Thyroid gland (tissue), 4 donors: ENCODE results near the gene CTIF. TPM values are rescaled to one million over a fixed set of nuclear protein-coding genes. Genes with fewer than 3 reads are reported as not detected.

Experiments used
- DNase-seq, 2 donors: peaks; one replicate each; pipeline ENCODE4 v3.0.0-alpha.2; 2019
- H3K27ac ChIP-seq, 3 donors: fragments of 200-600 bp; sonication (generic); 1 replicate in 2 of 3; 2 replicates in 1 of 3; pipeline ENCODE4 v1.5.1; 2016 to 2019; ENCODE audit warnings: mild to moderate bottlenecking in 1 of 3, moderate library complexity in 1 of 3
- H3K27me3 ChIP-seq: fragments of 200-600 bp; sonication (generic); one replicate; pipeline ENCODE4 v1.5.1; 2019
- H3K36me3 ChIP-seq, 2 donors: fragments of 200-600 bp; sonication (generic); one replicate each; pipeline ENCODE4 v1.5.1; 2016 to 2019
- H3K4me1 ChIP-seq, 2 donors: fragments of 200-600 bp; sonication (generic); one replicate each; pipeline ENCODE4 v1.5.1; 2017 to 2019
- H3K4me3 ChIP-seq, 3 donors: fragments of 200-600 bp; sonication (generic); replicated peaks in 1 of 3; 1 replicate in 2 of 3; 2 replicates in 1 of 3; pipeline ENCODE4 v1.5.1; 2016; ENCODE audit warnings: mild to moderate bottlenecking in 1 of 3
- H3K9me3 ChIP-seq: fragments of 200-600 bp; sonication (generic); one replicate; pipeline ENCODE4 v1.5.1; 2017
- CTCF ChIP-seq, 6 experiments: fragments of 200-600 bp in 3 of 6; fragments of 450-650 bp in 3 of 6; sonication (generic) in 3 of 6; IDR thresholded peaks; one replicate each; pipeline ENCODE4 v1.5.1; 2016 to 2019; ENCODE audit warnings: antibody characterized with exemption in 6 of 6, mild to moderate bottlenecking in 2 of 6, inconsistent platforms in 1 of 6, moderate library complexity in 1 of 6
- POLR2A ChIP-seq, 2 donors: fragments of 450-650 bp; IDR thresholded peaks; one replicate each; pipeline ENCODE4 v1.6.1; 2017; ENCODE audit warnings: antibody characterized with exemption in 2 of 2, mild to moderate bottlenecking in 2 of 2, moderate library complexity in 1 of 2
- WGBS, 2 donors: methylation state at CpG; one replicate each; pipeline ENCODE4 v1.1.5; 2017; 5-methylcytosine and 5-hydroxymethylcytosine counted together
- intact Hi-C: fragments of 100-400 bp; cut with DNase I; formaldehyde crosslinking; loops from one replicate; pipeline ENCODE4 v1.15.1; 2023
- total RNA-seq, 4 donors: library from RNA; depleted of rRNA; stranded (reverse); fragments of >200 nt; gene quantifications; one replicate each; pipeline ENCODE4 v1.2.3, GENCODE V29; 2016

CTIF gene
- total RNA-seq, 4 donors from 2014 or later: 18.7 to 29.8 (median 23.6) TPM

DNA sequence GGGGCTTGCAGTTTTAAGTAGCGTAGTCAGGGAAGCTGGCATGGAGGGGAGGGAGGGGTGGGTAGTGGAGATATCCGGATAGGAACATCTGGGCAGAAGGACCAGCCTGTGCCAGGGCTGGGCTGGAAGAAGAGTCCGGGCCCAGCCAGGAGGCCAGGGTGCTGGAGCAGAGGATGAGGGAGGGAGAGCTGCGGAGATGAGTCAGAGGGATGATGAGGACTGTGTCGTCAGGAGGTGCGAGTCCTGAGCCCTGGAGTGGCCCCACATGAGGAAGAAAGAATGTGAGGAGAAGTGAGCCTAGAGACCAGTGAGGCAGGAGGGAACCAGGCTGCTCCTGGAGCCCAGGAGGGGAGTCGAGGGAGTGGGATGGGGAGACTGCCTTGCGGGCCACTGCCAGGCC, 82.4 kb downstream of the CTIF start:
- no peaks in the 10 kb centered on the region for H3K9me3 ChIP-seq
- intact Hi-C loops: no loop called here
- no peak for TF ChIP-seq POLR2A (IDR thresholded peaks at IDR 0.05)
- no peak for TF ChIP-seq CTCF (IDR thresholded peaks at IDR 0.05)
- H3K4me3 ChIP-seq: no peak overlapping the region
- H3K36me3 ChIP-seq: peaks cover 0 to 2% of the 10 kb centered on the region in 2 donors
- no peak for DNase-seq
- no peaks in the 10 kb centered on the region for H3K27me3 ChIP-seq
- H3K27ac ChIP-seq: no peak overlapping the region
- H3K4me1 ChIP-seq: peaks cover 14 to 26% of the 10 kb centered on the region in 2 donors
- 94 to 96% methylated on average over 8 of the region's 8 CpGs for WGBS, 2 donors

GRCh38 chr18:48621815-48622555, 83.2 kb downstream of the CTIF start:
- Histone ChIP-seq H3K4me1 (peaks cover 14 to 26% of the 10 kb centered on the region in 2 donors), H3K36me3 (peaks cover 0 to 2% of the 10 kb centered on the region in 2 donors), H3K4me3 (no peak overlapping the region), H3K27ac (peak overlapping the region in 2 of 3 donors; percentile 74 to 83), H3K9me3 (no peaks in the 10 kb centered on the region), H3K27me3 (no peaks in the 10 kb centered on the region)
- TF ChIP-seq POLR2A (IDR thresholded peaks at IDR 0.05): no peak
- TF ChIP-seq CTCF (IDR thresholded peaks at IDR 0.05): no peak
- intact Hi-C loops: no loop called here
- WGBS, 2 donors: 87% methylated on average over 11 of the region's 11 CpGs
- DNase-seq: no peak

DNA sequence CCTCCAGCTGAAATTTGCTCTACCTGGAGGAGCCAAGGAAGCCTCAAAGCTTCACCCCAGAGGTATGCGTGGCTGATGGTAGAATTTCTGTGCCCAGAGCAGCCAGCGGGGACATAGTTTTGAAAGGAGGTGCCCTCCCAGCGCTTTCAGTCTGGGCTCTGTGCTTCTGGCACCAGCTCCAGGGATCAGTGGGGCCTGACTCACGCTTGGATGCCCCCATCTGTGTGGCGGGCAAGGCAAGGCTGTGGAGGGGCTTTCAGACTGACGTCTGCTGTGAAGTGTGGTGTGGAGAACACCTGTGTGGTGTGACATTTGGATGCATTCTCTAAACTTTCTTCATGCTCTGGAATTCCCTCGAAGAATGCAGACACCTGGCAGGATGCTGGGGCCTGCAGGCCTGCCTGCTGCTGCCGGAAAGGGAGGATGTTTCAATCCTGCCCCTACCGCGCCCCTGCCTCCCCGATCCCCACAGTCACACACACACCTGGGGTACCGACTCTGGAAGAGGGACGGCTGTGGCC, 84.1 kb downstream of the CTIF start:
- TF ChIP-seq CTCF (IDR thresholded peaks at IDR 0.05) (no peak), POLR2A (IDR thresholded peaks at IDR 0.05) (no peak)
- peak overlapping the region; percentile 29 to 83 (median 74) for H3K27ac ChIP-seq

GRCh38 chr18:48623468-48624235, 84.8 kb downstream of the CTIF start:
- Histone ChIP-seq H3K4me3 (no peak overlapping the region), H3K27ac (peak overlapping the region; percentile 29 to 83 (median 74)), H3K27me3 (no peaks in the 10 kb centered on the region), H3K36me3 (peaks cover 0 to 2% of the 10 kb centered on the region in 2 donors), H3K4me1 (peaks cover 14 to 26% of the 10 kb centered on the region in 2 donors), H3K9me3 (no peaks in the 10 kb centered on the region)
- TF ChIP-seq POLR2A (IDR thresholded peaks at IDR 0.05) (no peak), CTCF (IDR thresholded peaks at IDR 0.05) (no peak)
- intact Hi-C loops: no loop called here
- no peak for DNase-seq
- 82 to 84% methylated on average over 7 of the region's 7 CpGs for WGBS, 2 donors

More for the DNA sequence above, 84.1 kb downstream of the CTIF start:
- peaks cover 0 to 2% of the 10 kb centered on the region in 2 donors for H3K36me3 ChIP-seq
- no peaks in the 10 kb centered on the region for H3K9me3 ChIP-seq
- peaks cover 14 to 26% of the 10 kb centered on the region in 2 donors for H3K4me1 ChIP-seq
- intact Hi-C loops: no loop called here
- 36 to 50% methylated on average over 12 to 13 of the region's 13 CpGs for WGBS, 2 donors
- no peak overlapping the region for H3K4me3 ChIP-seq
- H3K27me3 ChIP-seq: no peaks in the 10 kb centered on the region
- peak; percentile 81 to 88 for DNase-seq
